Middle frontal gyrus (tissue), 1 donor: Measurements from ENCODE around the gene DENND2A.
A peak's percentile ranks its signal among the peaks of the same experiment; 100 is the strongest.
"Not testable (repeated sequence)": the region's sequence is repeated elsewhere in the genome, so short reads cannot be mapped to it uniquely, and the experiment has no call there.

Experiments used
- DNase-seq: peaks from one replicate; pipeline ENCODE4 v3.0.0-alpha.2; 2015; ENCODE audit warnings: low spot score; ENCODE audit errors: extremely low spot score

Gene DENND2A

DNA sequence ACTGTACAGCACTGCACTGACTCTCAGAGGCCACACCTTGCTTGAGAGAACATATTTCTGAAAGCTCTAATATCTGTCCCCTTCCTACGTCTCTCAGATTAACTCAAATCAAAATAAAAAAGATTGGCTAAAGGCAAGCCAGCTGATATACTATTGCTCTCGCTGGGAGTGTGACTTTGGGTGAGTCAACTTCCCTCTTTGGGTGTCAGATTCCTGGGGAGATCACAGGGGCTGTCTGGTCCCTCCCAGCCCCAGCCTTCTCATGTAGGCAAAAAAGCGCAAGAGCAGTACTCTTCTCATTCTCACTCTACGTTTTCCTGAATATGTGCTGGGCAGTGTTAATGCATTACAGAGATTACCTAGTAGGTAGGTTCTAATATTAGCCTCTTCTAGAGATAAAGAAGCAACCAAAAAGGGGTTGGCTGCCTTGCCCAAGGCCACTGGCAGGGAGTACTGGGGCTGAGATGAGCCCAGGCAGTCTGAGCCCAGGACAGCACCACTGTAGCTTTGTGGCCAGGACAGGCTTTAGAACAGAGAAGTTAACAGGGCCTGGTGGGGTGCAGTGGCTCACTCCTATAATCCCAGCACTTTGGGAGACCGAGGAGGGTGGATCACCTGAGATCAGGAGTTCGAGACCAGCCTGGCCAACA lies 9.1 kb upstream of the DENND2A start:
- DNase-seq = no peak

DNA sequence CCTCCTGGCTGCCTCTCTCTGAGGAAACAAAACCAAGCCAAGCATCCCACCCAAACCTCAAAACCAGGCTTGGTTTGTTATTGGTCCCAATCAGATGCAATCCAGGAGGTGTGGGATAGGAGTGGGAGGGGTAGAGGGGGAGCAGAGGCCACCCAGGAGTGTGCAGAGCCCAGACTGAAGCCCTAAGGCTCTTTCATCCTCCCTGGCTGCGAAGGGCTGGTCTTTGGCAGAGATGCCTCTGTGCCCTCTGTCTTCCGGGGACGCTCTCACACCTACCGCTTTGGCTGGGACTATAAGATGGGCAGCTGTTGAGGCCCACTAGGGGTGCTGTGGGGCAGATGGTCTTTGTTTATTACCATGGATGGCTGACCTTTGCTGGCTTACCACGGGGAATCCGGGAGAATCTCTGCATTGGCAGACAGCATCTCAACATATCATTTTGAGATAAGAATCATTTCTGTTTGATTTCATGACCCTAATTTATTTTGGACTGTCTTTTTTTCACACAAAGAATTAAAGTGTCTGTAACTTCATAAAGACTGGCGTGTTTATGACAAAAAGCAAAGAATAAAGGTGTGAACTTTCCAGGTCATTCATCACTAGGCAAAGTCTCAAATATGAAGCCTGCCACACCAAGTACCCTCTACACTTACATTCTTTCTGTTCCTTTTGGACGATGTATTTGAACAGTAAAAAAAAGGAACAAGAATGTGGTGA lies 6.5 kb upstream of the DENND2A start:
- no peak for DNase-seq

DNA sequence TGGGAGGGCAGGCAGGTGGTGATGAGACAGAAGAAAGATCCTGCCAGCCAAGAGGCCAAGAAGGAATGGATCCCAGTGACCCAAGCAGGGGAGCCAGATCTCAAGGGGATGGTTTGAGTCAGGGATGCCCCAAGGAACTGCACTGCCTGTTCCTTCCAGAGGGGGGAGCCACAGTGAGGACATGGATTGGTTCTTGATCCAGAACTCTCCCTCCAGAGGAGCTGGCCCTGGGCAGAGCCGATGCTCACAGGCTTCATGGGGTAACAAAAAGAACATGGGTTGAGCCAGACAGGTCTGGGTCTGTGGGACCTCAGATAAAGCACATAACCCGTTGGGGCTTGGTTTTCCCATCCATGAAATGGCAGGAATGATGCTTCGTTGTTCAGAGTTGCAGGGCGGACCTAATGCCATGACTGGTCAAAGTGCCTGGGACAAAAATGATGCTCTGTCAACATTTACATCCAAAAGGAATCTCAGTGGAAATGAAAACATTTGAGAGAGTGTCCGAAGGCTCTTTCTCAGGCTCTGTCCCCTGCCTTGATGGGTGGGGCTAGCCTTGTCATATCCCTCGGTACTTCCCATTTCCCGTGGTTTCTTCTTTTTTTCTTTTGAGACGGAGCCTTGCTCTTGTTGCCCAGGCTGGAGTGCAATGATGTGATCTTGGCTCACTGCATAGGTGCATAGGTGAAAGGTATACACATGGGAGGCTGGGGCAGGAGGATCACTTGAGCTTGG lies 4.7 kb upstream of the DENND2A start:
- no peak for DNase-seq

DNA sequence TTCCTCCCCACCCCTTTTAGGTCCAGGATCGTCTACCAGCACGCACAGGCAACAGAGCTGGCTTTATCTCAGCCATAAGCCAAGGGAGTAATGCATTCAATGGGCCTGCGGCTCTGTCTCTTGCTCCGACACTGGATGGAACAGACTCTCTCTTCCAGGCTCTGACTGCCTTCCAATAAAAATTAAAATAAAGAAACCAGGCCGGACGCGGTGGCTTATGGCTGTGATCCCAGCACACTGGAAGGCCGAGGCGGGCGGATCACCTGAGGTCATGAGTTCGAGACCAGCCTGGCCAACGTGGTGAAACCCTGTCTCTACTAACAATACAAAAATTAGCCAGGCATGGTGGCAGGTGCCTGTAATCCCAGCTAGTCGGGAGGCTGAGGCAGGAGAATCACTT lies 4.1 kb upstream of the DENND2A start:
- not testable (repeated sequence) for DNase-seq

DNA sequence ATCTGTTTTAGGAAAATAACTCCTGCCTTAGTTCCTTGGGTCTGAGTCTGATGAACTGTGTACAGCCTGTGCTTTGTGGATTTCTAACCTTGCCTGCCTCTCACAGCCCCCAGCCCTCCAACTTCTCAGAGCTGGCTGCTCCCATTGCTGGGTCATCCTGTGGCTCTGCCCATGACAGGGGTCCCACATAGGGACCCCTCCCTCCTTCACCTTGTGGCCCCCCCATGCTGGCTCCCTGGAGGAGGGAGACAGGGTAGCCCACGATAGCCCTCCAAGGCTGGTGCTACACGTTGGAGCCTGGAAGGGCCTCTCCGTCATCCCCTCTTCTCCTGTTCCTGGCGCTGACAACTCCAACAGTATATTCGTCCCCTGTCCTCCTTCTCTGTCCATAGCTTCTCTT lies 2.8 kb upstream of the DENND2A start:
- no peak for DNase-seq

DNA sequence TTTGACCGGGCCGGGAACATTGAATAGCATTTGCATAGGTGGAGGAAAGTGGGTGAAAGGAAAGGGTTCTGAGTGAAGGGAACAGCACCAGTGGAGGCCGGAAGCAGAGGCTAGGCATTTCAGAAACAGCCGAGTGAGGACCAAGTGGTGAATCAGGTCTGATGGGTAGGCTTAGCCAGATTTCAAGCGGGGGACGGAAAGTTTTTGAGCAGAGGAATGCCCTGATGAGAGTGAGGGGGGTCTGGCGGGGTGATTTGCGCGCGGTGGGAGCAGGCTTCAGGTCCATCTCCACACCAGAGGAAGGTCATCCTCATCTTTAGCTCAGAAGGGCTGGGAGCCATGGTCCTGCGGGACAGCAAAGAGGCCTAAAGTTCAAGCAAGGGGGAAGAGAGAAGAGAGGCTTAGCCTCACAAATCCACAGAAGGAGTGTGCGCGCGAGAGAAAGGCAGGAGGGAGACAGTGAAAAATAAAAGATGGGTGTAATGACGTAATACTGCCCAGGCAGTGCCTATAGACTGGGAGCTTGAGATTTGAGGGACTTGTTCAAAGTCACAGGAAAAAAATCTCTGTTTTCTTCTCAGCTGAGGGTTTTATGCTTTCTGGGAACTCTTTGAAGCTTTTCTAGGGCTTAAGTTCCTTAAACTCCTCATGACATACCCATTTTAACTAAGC lies 1.0 kb upstream of the DENND2A start:
- no peak for DNase-seq

DNA sequence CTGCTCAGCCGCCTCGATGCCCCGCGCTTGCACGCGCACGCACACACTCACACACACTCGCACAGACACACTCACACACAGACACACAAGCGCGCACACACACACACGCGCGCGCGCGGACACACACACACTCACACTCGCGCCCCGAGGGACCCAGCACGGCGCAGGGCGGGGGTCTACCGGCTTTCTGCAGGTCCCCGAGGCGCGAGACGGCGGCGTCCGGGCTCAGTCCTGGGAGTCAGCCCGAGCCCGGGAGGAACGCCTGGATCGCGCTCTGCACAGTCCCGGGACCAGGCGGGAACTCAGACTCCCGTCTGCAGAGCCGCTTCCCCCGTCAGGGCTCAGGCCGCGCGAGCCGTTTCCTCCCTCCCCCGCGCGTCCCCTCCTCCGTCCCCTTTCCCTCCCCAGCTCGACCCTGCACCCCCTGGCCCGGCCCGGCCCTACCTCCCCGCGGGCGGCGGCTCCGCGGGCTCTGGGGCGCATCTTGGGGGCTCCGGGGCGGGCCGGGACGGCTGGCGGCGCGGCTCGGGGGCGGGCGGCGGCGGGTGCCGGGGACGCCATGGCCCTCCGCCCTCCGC lies 464 bp downstream of the DENND2A start:
- no peak for DNase-seq

DNA sequence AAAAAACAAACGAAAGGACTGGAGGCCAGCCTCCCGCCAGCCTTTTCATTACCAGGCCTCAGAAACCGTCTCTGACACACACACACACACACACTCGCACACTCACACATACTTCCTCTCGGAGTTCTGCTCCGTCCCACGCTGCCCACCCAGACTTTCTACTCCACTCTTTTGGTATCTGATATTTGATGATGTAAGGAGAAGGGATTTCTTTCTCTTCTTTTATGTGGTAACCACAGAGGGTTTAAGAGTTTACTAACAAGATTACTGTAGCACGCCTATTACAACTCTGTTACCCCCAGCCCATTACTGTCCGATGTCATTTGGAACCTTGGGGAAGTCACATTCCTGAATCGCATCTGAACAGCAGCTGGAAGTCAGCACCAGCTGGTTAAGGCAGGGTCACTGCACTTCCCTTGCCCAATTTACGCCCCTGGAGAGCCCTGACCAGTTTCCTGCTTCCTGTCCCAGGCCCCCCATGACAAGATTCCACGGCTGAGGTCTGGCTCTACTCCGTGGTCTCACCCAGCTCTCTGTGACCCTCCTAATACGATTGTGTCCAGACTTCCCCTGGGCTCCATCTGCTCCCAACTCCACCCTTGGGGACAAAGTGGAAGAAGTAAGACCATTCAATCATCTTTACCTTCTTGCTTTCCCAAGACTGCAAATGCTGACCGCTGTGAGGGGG lies 1.1 kb downstream of the DENND2A start:
- DNase-seq = no peak

DNA sequence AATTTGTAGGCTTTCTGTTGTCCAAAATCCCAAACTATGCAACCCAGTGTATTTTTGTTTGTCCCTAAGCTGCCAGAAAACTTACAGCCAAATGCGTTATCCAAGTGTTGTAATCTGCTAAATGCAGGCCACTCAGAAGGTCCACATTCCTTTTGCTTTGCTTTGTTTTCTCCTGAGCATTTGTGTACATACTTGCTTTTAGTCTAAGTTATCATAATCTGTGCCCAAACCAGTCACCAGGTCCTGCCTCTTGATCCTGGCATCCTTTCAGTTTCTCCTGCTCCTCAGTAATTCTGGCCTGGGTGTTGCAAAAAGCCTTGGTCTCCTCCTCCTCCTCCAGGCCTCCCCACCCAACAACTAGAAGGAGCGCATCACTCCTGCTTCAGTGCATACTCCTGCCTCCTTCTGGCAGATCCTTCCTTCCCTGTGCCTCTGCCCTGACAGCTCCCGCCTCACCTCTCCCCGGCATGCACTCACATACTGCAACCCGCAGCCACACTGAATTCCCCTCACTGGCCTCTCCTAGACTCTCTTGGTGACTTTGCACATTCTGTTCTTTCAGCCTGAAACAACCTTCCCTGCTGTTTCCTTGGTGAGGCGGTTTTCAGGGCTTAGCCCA lies 2.3 kb downstream of the DENND2A start:
- no peak for DNase-seq

DNA sequence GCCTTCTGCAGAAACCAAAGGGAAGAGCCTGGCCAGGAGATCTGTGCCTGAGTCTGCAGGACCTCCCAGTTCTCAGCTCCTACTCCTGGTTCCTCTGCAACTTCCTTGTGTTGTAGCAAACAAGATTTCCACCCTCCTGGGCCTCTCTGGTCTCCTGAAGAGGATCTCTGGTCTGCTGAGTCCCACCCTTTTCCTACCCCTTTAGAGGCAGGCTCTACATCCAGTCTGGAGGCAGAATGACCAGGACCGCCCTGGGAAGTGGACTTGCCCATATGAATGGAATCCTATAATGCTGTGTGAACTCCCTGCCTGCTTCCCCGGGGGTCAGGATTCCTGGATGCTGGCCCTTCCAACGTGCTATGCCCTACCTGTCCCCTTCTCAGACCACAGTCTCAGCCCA lies 3.2 kb downstream of the DENND2A start:
- no peak for DNase-seq

DNA sequence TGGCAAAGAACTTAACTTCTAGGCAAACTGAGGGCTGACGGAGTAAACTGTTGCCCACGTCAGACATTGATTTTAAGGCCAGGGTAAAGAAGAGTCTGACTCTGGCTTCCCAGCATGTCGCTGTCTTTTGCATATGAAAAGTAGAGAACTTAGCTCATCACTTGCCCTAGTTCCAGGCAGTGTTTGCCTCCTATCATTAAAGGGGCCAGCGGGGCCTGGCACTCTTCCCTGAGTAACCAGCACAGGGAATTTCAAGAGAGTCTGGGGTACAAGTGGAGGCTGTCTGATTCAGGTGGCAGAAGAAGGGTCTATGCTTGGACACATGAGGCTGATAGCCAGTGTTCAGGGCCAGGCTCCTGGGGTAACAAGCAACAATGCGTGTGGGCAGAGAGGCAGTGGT lies 4.8 kb downstream of the DENND2A start:
- no peak for DNase-seq

DNA sequence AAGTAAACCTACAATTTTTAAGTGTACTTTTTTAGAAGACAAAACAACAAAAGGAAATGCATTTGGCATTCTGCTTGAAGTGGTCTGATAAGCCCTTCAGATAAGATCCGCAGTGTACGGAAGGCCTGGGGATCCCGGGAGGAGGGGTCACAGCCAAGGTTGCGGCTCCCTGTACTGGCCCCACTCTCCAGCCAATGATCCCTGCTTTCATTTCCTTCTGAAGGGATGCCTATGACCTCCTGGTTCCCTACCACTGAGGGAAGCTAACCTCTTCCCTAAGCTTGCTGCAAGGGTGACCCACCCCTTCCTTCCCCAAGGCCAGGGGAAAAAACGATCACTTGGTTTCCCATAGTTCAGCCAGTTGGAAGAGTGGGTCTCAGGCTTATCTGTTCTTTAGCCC lies 5.3 kb downstream of the DENND2A start:
- no peak for DNase-seq

DNA sequence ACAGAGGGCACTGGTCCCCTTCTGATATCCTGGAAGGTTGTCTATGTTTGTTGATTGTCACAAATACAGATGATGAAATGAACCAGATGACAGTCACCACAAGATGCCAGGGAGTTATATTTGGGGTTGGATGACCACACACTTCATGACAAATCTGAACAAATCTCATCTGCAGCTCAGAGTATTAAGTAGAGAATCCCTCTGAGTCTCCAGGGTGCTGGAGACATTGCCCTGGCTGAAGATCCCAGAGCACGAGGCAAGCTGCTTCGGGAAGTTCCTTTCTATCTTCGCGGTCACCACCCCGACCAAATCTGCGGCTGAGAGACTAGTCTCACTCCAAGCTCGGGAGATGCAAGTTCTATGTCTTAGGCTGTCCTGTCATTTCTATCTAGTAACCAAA lies 9.0 kb downstream of the DENND2A start:
- no peak for DNase-seq

DNA sequence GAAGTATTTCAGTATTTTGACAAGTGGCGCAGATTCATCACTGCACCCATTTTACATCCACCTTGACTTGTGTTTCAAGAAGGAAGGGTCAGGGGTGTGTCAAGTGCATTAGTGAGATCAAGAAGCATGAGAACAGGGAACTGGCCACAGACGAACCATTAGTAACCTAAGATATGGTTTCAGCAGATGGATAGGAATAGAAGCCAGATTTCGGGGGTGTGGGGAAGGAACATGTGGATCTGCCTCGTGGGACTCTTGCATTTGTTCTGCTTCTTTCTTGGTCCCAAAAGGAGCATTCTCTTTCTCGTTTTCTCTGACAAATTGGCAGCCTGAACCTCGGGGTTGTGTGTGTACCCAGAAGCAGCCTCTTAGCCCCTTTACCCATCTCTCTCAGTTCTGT lies 9.6 kb downstream of the DENND2A start:
- no peak for DNase-seq

DNA sequence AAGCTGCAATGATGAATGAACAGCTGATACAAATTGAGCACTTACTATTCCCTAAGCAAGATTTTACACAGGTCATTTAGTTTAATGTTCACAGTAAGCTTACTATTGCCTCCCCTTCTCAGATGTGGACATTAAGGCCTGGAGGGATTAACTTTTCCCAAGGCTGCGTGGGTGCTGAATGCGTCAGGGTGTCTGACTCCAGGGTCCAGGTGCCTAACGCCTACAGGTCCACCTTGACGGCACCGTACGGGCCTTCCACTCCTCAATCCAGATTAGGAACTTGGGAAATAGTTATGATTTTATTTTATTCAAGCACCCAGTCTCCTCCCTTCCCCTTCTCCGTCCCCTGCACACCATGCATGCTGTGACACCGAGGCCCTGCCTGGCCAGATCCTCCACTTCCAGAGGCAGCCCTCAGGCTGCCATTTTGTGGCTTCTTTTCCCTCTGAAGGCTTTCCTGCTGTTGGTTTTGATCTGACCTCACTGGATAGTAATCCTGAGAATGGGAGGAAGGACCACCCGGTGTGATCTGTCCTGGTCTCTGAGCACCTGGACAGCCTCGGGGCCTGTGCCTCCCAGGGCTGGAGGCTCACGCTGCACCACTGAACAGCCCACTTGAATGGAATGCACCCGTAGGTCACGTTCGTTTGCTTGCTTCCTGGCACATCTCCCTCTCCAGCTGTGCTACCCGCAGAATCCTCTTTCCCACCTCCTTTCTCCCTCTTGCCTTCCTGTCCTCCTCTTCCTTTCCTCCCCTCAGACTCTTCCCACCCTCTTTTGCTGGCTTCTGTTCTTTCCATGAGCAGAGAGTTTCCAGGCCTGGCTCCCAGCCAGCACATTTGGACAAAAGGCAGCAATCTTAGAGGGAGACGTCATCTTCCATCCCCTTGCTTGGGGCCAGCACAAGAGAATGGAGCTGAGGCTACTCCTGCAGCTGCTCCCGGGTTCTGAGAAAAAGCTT lies 14.4 kb downstream of the DENND2A start:
- peak; percentile 27 for DNase-seq

DNA sequence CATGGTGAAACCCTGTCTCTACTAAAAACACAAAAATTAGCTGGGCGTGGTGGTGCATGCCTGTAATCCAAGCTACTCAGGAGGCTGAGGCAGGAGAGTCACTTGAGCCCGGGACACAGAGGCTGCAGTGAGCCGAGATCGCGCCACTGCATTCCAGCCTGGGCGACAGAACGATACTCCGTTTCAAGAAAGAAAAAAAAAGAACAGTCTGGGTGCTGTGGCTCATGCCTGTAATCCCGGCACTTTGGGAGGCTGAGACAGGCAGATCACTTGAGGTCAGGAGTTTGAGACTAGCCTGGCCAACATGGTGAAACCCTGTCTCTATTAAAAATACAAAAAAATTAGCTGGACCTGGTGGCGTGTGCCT lies 15.4 kb downstream of the DENND2A start:
- not testable (repeated sequence) for DNase-seq

DNA sequence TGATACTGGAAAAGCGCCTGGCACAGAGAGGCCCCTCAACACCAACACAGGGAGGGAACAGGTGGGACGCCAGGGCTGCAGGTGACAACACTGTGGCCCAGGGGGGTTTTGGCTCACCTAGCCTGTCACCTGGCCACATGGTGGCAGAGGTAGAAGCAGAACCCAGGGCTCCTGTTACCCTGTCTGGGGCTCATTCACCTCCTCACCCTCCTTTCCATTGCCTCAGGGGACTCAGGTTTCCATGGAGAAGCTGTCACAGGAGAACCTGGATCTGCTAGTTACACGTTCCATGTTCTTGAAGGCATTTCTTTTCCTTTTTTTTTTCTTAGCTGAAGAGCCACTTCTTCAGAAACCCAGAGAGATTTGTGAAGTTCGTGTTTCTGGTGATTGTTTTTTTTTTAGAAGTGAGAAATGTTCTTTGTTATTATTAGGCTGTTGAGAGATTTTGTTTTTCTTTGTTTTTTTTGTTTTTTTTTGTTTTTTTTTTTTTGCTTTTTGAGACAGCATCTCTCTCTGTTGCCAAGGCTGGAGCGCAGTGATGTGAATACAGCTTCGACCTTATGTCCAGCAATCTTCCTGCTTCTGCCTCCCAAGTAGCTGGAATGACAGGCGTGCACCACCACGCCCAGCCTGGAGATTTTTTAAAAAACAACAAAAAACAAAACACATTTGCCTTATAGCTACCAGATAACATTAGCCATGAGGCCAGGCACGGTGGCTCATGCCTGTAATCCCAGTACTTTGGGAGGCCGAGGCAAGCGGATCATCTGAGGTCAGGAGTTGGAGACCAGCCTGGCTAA lies 16.0 kb downstream of the DENND2A start:
- no peak for DNase-seq

DNA sequence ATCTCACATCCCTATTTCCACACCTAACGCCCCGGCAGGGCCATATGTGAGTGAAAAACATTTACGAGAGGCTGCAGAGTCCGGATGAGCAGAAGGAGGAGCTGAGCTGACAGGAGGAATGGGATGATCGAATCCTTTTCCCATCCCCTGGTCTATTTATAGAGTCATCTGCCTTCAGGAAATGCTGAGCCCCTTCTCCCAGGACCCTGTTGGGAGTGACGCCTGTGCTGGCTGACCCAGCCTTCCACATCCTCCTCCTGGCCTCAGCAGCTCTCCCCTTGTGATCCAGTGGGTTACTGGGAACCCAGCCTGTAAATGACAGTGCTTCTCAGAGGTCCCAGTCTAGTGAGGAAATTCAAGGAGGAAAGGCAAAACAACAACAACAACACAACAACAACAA lies 16.6 kb downstream of the DENND2A start:
- no peak for DNase-seq
